HUES6 (cell line): Measurements from ENCODE around the gene TIMM29.
"Not testable (repeated sequence)": the region's sequence is repeated elsewhere in the genome, so short reads cannot be mapped to it uniquely, and the experiment has no call there.

Source experiments
- H3K27ac ChIP-seq: 2 replicates; pipeline ENCODE4 v1.7.0; 2013; ENCODE audit warnings: low read depth, mild to moderate bottlenecking, low read length, inconsistent platforms
- H3K27me3 ChIP-seq: 2 replicates; pipeline ENCODE4 v1.6.1; 2013; ENCODE audit warnings: low read length; ENCODE audit not compliant: control insufficient read depth, insufficient read depth
- H3K36me3 ChIP-seq: 2 replicates; pipeline ENCODE4 v1.6.1; 2013; ENCODE audit warnings: low read length; ENCODE audit not compliant: control insufficient read depth, insufficient read depth
- H3K4me1 ChIP-seq: 2 replicates; pipeline ENCODE4 v1.6.1; 2013; ENCODE audit warnings: low read length; ENCODE audit not compliant: control insufficient read depth, insufficient read depth
- H3K4me3 ChIP-seq: 2 replicates; pipeline ENCODE4 v1.5.1; 2013; ENCODE audit warnings: low read depth, low read length
- H3K9ac ChIP-seq: one replicate; pipeline ENCODE4 v1.6.1; 2013; ENCODE audit warnings: mild to moderate bottlenecking, low read length
- H3K9me3 ChIP-seq: 2 replicates; pipeline ENCODE4 v1.6.1; 2013; ENCODE audit warnings: low read depth, low read length; ENCODE audit not compliant: control insufficient read depth, insufficient read depth

TIMM29 gene

DNA sequence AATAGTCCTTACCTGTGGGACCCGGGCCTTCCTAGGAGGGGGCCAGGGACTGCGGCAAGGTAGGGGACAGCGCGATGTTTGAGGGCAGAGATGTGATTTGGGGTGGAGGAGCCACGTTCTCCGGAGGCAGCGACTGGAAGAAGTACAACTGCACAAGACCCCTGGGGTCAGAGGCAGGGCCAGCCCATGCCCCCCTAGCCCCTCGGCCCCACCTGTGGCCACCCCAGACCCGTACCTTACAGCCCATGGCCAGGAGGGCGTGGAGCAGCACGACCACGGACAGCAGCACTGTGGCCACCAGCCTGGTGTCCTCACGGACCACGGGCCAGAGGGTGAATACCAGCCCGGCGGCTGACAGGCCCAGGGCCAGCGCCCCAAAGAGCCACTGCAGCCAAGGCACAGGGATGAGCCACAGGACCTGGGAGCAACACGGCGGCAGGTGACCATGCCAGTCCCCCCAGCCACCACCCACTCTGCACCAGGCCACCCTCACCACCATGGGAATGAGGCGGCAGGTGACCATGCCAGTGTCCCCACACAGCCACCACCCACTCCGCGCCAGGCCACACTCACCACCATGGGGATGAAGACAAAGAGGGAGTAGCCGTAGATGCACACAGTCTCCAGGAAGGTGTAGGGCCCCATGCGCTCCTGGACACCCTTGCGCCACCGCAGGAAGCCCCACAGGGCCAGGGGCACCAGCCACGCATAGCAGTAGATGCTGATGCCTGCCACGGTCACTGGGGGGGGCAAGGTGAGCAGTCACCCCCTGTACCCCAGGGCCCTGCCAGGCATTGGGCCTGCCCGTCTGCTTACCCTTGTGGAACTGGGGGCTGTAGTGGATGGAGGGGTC is 5.1 kb upstream of the TIMM29 start:
- H3K36me3 ChIP-seq = peaks cover 68% of the 10 kb centered on the region
- H3K9me3 ChIP-seq = no peaks in the 10 kb centered on the region
- H3K27ac ChIP-seq = no peak overlapping the region

DNA sequence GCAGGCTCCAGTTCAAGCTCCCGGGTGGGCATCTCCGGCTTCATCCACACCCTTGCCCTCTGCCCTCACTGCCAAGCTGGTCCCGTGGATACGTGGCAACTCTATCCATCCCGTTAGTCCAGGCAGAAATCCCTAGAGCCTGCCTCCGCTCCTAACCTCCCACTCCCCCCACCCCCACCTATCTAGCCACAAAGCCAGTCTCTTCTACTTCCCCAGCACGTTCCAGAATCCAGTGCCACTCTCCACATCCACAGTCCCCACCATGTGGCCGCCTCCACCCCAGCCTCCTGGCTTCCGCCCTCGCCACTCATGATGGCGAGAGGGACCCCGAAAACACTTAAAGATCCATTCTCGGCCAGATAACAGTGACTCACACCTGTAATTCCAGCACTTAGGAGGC is 4.0 kb upstream of the TIMM29 start:
- H3K36me3 ChIP-seq = peaks cover 57% of the 10 kb centered on the region
- H3K4me3 ChIP-seq = no peak overlapping the region
- peaks cover 2% of the 10 kb centered on the region; the same call in 1 of the 2 replicates for H3K4me1 ChIP-seq

More for the DNA sequence above, 5.1 kb upstream of the TIMM29 start:
- Histone ChIP-seq H3K9ac (no peak overlapping the region), H3K27me3 (no peaks in the 10 kb centered on the region), H3K4me1 (no peaks in the 10 kb centered on the region), H3K4me3 (no peak overlapping the region)

DNA sequence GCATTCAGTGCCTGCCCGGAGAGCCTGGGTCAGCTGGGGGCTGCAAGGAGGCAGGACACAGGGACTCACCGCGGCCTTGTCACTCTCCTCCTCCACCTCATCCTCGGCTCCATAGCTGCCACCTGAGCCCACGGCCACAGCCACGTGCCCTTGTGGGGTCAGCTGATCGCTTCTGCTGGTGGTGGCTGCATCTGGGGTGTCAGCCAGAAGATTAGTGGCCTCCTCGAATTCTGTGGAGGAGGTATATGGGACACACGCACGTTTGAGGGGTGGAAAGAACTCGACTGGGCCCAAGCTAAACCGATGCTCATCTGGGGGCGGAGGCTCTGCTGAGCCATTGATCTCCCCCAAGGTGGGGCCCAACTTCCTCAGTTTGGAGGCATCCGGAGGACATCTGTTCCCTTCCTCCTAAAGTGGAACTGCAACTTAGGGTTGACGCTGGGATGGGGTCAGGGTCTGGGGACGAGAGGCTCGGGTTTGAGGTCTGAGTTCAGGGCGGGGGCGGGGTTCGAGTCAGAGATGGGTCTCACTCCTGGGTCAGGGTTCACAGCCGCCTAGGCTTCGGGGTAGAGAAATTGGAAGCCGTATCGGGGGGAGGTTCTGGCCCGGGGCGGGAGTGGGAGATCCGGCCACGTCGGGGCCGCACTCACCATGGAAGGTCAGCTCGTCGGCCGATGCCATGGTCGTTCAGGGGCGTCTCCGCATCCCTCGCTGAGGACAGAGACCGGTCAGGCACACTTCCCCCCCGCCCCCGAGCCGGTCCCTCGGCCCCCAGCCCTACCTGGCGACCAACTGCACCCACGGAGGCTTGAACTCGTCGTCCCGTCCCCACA is 665 bp upstream of the TIMM29 start:
- H3K27ac ChIP-seq = peak overlapping the region; percentile 35; the same call in 1 of the 2 replicates
- H3K9me3 ChIP-seq = no peaks in the 10 kb centered on the region
- no peaks in the 10 kb centered on the region for H3K27me3 ChIP-seq
- peak overlapping the region; percentile 100 for H3K4me3 ChIP-seq
- H3K4me1 ChIP-seq = peaks cover 6% of the 10 kb centered on the region; the same call in 1 of the 2 replicates
- H3K9ac ChIP-seq = peak overlapping the region; percentile 75
- peaks cover 35% of the 10 kb centered on the region for H3K36me3 ChIP-seq

More for the DNA sequence above, 4.0 kb upstream of the TIMM29 start:
- Histone ChIP-seq H3K9me3 (no peaks in the 10 kb centered on the region), H3K9ac (no peak overlapping the region), H3K27me3 (no peaks in the 10 kb centered on the region), H3K27ac (no peak overlapping the region)

DNA sequence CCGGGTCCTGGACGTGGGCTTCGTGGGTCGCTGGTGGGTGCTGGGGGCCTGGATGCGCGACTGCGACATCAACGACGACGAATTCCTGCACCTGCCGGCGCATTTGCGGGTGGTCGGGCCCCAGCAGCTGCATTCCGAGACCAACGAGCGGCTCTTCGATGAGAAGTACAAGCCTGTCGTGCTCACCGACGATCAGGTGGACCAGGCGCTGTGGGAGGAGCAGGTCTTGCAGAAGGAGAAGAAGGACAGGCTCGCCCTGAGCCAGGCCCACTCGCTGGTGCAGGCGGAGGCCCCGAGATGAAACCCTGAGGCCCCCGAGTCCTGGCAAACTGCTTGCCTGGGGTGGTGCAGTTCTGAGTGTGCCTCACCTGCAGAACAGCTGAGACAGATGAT is 787 bp downstream of the TIMM29 start:
- peak overlapping the region; percentile 91 for H3K9ac ChIP-seq
- no peaks in the 10 kb centered on the region for H3K27me3 ChIP-seq
- peaks cover 6% of the 10 kb centered on the region; the same call in 1 of the 2 replicates for H3K4me1 ChIP-seq
- peaks cover 22% of the 10 kb centered on the region for H3K36me3 ChIP-seq
- peak overlapping the region; percentile 70; the same call in 1 of the 2 replicates for H3K27ac ChIP-seq
- H3K9me3 ChIP-seq = no peaks in the 10 kb centered on the region
- H3K4me3 ChIP-seq = peak overlapping the region; percentile 100

DNA sequence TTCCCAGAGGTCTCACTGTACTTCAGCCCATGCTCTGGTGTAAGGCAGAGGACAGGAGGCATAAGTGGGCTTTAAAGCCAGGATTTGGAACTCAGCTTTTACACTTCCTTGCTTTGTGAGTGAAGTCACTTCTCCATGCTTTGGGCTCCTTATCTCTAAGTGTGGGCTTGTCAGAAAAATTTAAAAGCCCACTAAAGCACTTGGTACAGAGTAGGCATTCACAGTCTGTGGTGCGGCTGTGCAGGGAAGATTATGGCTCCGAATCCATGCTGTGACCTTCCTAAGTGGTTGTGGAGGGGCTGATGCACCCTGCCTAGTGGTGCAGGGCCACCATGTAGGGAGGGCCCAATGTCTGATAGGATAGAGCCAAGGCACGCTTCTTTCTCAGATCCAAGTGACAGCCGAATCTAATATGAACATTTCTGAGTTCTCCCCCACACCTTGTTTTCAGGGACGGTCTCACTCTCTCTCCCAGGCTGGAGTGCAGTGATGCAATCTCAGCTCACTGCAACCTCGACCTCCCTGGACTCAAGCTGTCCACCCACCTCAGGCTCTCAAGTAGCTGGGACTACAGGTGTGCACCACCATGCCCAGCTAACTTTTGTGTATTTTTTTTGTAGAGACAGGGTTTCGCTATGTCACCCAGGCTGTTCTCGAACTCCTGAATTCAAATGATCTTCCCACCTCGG is 6.9 kb downstream of the TIMM29 start:
- Histone ChIP-seq H3K9me3 (no peaks in the 10 kb centered on the region), H3K27ac (no peak overlapping the region), H3K4me3 (no peak overlapping the region), H3K9ac (no peak overlapping the region), H3K4me1 (no peaks in the 10 kb centered on the region), H3K36me3 (peaks cover 7% of the 10 kb centered on the region), H3K27me3 (no peaks in the 10 kb centered on the region)

DNA sequence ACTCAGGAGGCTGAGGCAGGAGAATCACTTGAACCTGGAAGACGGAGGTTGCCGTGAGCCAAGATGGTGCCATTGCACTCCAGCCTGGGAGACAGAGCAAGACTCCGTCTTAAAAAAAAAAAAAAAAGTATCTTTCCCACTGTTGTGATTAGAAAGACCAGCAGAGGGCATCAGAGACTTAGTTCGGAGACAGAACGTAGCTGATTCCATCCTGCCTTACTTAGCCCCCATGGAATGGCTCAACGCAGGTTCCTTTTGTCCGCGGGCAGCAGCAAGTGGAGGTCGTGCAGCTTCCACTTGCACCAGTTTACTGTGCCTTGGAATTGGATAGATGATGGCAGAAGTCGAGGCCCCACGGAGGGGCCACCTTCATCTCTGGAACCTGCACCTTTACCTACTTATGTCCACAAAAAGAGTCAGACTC is 8.1 kb downstream of the TIMM29 start:
- no peaks in the 10 kb centered on the region for H3K9me3 ChIP-seq
- peaks cover 4% of the 10 kb centered on the region; the same call in 1 of the 2 replicates for H3K36me3 ChIP-seq
- H3K4me1 ChIP-seq = no peaks in the 10 kb centered on the region
- no peak overlapping the region for H3K9ac ChIP-seq
- no peak overlapping the region for H3K4me3 ChIP-seq
- H3K27me3 ChIP-seq = no peaks in the 10 kb centered on the region
- H3K27ac ChIP-seq = no peak overlapping the region

DNA sequence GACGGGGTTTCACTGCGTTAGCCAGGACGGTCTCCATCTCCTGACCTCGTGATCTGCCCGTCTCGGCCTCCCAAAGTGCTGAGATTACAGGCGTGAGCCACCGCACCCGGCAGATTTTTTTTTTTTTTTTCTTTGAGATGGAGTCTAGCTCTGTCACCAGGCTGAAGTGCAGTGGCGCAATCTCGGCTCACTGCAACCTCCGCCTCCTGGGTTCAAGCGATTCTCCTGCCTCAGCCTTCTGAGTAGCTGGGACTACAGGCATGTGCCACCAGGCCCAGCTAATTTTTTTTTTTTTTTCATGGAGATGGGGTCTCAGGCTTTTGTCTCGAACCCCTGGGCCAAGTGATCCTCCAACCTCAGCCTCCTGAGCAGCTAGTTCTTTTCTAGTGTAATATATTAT is 13.0 kb downstream of the TIMM29 start:
- not testable (repeated sequence) for H3K4me3 ChIP-seq, H3K9me3 ChIP-seq, H3K4me1 ChIP-seq, H3K27me3 ChIP-seq, H3K36me3 ChIP-seq, H3K27ac ChIP-seq, H3K9ac ChIP-seq

DNA sequence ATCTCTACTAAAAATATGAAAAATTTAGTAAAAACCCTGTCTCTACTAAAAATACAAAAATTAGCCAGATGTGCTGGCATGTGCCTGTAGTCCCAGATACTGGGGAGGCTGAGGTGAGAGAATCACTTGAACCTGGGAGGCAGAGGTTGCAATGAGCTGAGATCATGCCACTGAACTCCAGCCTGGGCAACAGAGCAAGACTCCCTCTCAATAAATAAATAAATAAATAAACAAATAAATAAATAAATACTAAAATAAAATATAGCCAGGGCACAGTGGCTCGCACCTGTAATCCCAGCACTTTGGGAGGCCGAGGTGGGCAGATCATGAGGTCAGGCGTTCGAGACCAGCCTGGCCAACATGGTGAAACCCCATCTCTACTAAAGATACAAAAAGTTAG is 14.8 kb downstream of the TIMM29 start:
- H3K27me3 ChIP-seq, H3K36me3 ChIP-seq, H3K27ac ChIP-seq, H3K4me3 ChIP-seq, H3K9me3 ChIP-seq, H3K4me1 ChIP-seq, H3K9ac ChIP-seq: not testable (repeated sequence)

DNA sequence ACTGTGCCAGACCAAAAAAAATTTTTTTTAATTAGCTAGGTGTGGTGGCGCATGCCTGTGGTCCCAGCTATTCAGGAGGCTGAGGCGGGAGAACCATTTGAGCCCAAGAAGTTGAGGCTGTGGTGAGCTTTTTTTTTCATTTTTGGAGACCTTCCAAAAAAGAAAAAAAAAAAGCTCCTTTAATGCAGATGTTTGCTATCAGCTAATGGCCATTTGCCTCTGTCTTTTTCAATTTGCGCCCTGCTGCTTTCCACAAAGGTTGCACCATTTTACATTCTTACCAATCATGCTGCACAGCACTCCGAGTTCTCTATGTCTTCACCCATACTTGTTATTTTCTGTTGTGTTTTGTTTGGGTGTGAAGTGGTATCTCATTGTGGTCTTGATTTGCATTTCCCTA is 16.7 kb downstream of the TIMM29 start:
- Histone ChIP-seq H3K4me3 (no peak overlapping the region), H3K9me3 (no peaks in the 10 kb centered on the region), H3K36me3 (no peaks in the 10 kb centered on the region), H3K27me3 (no peaks in the 10 kb centered on the region), H3K9ac (no peak overlapping the region), H3K27ac (no peak overlapping the region), H3K4me1 (no peaks in the 10 kb centered on the region)

DNA sequence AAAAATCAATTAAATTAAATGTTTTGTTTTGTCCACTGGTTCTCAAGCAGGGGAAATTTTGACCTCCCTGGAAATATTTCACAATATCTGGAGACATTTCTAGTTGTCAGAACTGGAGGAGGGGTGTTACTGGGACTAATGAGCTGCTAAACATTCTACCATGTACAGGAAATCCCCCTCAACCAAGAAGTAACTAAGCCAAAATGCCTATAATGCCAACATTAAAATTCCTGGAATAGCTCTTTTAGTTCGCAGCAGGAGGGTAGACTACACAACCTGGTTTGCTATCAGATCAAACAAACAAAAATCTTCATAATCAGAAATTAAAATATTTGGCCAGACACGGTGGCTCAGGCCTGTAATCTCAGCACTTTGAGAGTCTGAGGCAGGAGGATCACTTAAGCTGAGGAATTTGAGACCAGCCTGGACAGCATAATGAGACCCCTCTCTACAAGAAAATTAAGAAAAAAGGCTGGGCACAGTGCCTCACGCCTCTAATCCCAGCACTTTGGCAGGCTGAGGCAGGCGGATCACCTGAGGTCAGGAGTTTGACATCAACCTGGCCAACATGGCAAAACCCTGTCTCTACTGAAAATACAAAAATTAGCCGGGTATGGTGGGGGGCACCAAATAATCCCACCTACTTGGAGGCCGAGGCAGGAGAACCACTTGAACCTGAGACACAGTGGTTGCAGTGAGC is 18.5 kb downstream of the TIMM29 start:
- Histone ChIP-seq H3K36me3 (no peaks in the 10 kb centered on the region), H3K9me3 (no peaks in the 10 kb centered on the region), H3K27ac (no peak overlapping the region), H3K4me3 (no peak overlapping the region), H3K27me3 (no peaks in the 10 kb centered on the region), H3K9ac (no peak overlapping the region), H3K4me1 (no peaks in the 10 kb centered on the region)
